ENCODE data around the gene COL8A1. TPM values are rescaled to one million over a fixed set of nuclear protein-coding genes. Genes with fewer than 3 reads are reported as not detected.
"Not testable (repeated sequence)": the region's sequence is repeated elsewhere in the genome, so short reads cannot be mapped to it uniquely, and the experiment has no call there.

Gene COL8A1
- total and polyA plus RNA-seq, 2 experiments from 2014 or later: 0.41 to 2.4 TPM

DNA sequence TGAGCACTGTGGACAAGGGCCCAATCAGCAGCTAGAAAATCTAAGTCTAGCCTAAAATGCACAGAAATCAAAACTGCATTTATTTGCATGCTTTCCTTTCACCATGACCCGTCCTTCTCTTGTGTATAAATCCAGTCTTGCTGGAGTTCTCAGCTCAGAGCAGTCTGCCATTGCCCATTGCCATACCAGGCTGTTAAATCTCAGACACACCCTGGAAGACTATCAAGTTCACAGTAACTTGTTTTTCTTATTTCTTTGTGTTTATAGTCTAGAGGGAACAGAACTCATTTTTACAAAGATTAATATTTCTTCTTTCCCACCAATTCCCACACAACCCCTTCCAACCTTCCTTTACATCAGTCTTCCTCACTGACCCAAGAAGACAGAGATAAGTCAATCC, 85.9 kb downstream of the COL8A1 start:
- TF ChIP-seq, protein P1, sequence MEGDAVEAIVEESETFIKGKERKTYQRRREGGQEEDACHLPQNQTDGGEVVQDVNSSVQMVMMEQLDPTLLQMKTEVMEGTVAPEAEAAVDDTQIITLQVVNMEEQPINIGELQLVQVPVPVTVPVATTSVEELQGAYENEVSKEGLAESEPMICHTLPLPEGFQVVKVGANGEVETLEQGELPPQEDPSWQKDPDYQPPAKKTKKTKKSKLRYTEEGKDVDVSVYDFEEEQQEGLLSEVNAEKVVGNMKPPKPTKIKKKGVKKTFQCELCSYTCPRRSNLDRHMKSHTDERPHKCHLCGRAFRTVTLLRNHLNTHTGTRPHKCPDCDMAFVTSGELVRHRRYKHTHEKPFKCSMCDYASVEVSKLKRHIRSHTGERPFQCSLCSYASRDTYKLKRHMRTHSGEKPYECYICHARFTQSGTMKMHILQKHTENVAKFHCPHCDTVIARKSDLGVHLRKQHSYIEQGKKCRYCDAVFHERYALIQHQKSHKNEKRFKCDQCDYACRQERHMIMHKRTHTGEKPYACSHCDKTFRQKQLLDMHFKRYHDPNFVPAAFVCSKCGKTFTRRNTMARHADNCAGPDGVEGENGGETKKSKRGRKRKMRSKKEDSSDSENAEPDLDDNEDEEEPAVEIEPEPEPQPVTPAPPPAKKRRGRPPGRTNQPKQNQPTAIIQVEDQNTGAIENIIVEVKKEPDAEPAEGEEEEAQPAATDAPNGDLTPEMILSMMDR (IDR thresholded peaks at IDR 0.05; ENCODE audit: poor library complexity): no peak
- TF ChIP-seq EZH2phosphoT487 (IDR thresholded peaks at IDR 0.05; ENCODE audit: low read depth, severe bottlenecking, unreplicated experiment) (no peak), EZH2 (IDR thresholded peaks at IDR 0.05; ENCODE audit: borderline replicate concordance) (no peak)
- Histone ChIP-seq H3K4me1 (ENCODE audit: insufficient read depth) (no peaks in the 10 kb centered on the region), H3K79me2 (no peaks in the 10 kb centered on the region), H4K20me1 (ENCODE audit: insufficient read depth, poor library complexity, severe bottlenecking) (no peaks in the 10 kb centered on the region), H3K27ac (no peak overlapping the region), H3K4me2 (no peak overlapping the region), H3K36me3 (replicated peaks; ENCODE audit: insufficient read depth, low read depth) (no peaks in the 10 kb centered on the region), H3K9me3 (ENCODE audit: low read depth) (no peaks in the 10 kb centered on the region), H3K4me3 (no peak overlapping the region), H2AFZ (no peak overlapping the region), H3K9me2 (replicated peaks; ENCODE audit: insufficient read depth) (no peaks in the 10 kb centered on the region), H3K27me3 (no peaks in the 10 kb centered on the region)
- 62% methylated on average over 1 of the region's 1 CpG for WGBS (ENCODE audit: low lambda C conversion rate, missing lambda C conversion rate)
- DNase-seq (ENCODE audit: low spot score): no peak

DNA sequence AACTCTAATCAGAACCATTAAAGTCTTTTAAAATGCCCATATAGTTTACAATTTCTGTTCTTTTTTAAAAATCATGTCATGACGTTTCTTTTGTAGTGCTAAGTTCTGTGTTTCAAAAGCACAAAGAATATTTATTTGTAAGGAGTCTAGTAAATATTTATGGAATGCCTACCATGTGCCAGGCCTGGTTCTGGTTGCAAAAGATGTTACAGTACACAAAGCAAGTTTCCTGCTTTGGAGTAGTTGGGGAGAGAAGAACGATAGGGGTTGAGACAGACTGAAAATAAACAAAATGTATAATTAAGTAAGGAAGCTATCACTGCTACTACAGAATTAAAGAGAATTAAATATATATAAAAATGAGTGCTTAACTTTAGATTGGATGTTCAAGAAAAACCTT, 92.5 kb downstream of the COL8A1 start:
- Histone ChIP-seq H3K9me3 (ENCODE audit: low read depth) (no peaks in the 10 kb centered on the region), H3K79me2 (no peaks in the 10 kb centered on the region), H4K20me1 (ENCODE audit: insufficient read depth, poor library complexity, severe bottlenecking) (no peaks in the 10 kb centered on the region), H3K9me2 (replicated peaks; ENCODE audit: insufficient read depth) (no peaks in the 10 kb centered on the region), H3K27ac (no peak overlapping the region), H3K36me3 (replicated peaks; ENCODE audit: insufficient read depth, low read depth) (no peaks in the 10 kb centered on the region), H3K4me3 (no peak overlapping the region), H3K4me2 (no peak overlapping the region), H3K27me3 (no peaks in the 10 kb centered on the region), H2AFZ (no peak overlapping the region), H3K4me1 (ENCODE audit: insufficient read depth) (no peaks in the 10 kb centered on the region)
- TF ChIP-seq, protein P1 (IDR thresholded peaks at IDR 0.05; ENCODE audit: poor library complexity): no peak
- TF ChIP-seq EZH2phosphoT487 (IDR thresholded peaks at IDR 0.05; ENCODE audit: low read depth, severe bottlenecking, unreplicated experiment) (no peak), EZH2 (IDR thresholded peaks at IDR 0.05; ENCODE audit: borderline replicate concordance) (no peak)
- 55% methylated on average over 2 of the region's 2 CpGs for WGBS (ENCODE audit: low lambda C conversion rate, missing lambda C conversion rate)
- no peak for DNase-seq (ENCODE audit: low spot score)

DNA sequence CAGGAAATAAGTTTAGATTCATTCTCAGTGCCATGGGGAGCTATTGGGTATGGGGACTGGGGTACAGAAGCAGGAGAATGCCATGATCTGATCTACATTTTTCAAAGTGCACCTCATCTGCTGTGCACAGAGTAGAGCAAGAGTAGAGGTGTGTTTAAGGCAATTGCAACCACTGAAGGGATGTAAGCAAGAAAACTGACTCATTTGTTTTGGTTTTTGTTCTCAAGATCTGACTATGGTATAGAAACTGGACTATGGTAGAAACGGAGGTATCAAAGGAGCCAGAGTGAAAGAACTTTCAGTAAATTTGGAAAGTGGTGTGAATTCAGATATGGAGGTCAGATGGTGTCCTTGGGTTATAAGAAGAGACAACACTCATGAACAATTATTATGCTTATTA, 93.1 kb downstream of the COL8A1 start:
- no peak for TF ChIP-seq EZH2 (IDR thresholded peaks at IDR 0.05; ENCODE audit: borderline replicate concordance)
- no peak for TF ChIP-seq EZH2phosphoT487 (IDR thresholded peaks at IDR 0.05; ENCODE audit: low read depth, severe bottlenecking, unreplicated experiment)
- TF ChIP-seq, protein P1 (IDR thresholded peaks at IDR 0.05; ENCODE audit: poor library complexity): no peak
- Histone ChIP-seq H3K9me3 (ENCODE audit: low read depth) (no peaks in the 10 kb centered on the region), H3K9me2 (replicated peaks; ENCODE audit: insufficient read depth) (no peaks in the 10 kb centered on the region), H3K4me1 (ENCODE audit: insufficient read depth) (no peaks in the 10 kb centered on the region), H3K4me2 (no peak overlapping the region), H4K20me1 (ENCODE audit: insufficient read depth, poor library complexity, severe bottlenecking) (no peaks in the 10 kb centered on the region), H3K27ac (no peak overlapping the region), H2AFZ (no peak overlapping the region), H3K27me3 (no peaks in the 10 kb centered on the region), H3K4me3 (no peak overlapping the region), H3K36me3 (replicated peaks; ENCODE audit: insufficient read depth, low read depth) (no peaks in the 10 kb centered on the region), H3K79me2 (no peaks in the 10 kb centered on the region)
- WGBS (ENCODE audit: low lambda C conversion rate, missing lambda C conversion rate): 74% methylated on average over 1 of the region's 1 CpG
- no peak for DNase-seq (ENCODE audit: low spot score)

DNA sequence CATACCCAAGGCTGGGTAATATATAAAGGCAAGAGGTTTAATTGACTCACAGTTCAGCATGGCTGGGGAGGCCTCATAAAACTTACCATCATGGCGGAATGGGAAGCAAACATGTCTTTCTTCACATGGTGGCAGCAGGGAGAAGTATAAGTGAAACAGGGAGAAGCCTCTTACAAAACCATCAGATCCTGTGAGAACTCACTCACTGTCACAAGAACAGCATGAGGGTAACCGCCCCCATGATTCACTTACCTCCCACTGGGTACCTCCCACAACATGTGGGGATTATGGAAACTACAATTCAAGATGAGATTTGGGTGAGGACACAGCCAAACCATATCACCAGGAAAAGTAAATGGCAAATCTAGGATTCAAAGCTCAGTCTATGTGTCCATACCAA, 102.0 kb downstream of the COL8A1 start:
- H3K27me3 ChIP-seq; H3K36me3 ChIP-seq (replicated peaks; ENCODE audit: insufficient read depth, low read depth); H3K27ac ChIP-seq; H3K4me3 ChIP-seq; H3K9me2 ChIP-seq (replicated peaks; ENCODE audit: insufficient read depth); H3K4me2 ChIP-seq; H3K4me1 ChIP-seq (ENCODE audit: insufficient read depth); DNase-seq (ENCODE audit: low spot score); H2AFZ ChIP-seq; H3K9me3 ChIP-seq (ENCODE audit: low read depth); H4K20me1 ChIP-seq (ENCODE audit: insufficient read depth, poor library complexity, severe bottlenecking); H3K79me2 ChIP-seq: not testable (repeated sequence)
- 79% methylated on average over 2 of the region's 2 CpGs for WGBS (ENCODE audit: low lambda C conversion rate, missing lambda C conversion rate)
